Sciatic nerve (tissue), 2 donors: ENCODE measurements around the gene TTC27. TPM values are rescaled to one million over a fixed set of nuclear protein-coding genes. Genes with fewer than 3 reads are reported as not detected.
"Not testable (repeated sequence)": the region's sequence is repeated elsewhere in the genome, so short reads cannot be mapped to it uniquely, and the experiment has no call there.

Experiments used
- ATAC-seq: fragments of 200-7000 bp; cut with Tn5 transposase; one replicate; pipeline ENCODE4 v1.9.1; 2020; ENCODE audit warnings: mild to moderate bottlenecking, moderate library complexity
- DNase-seq: peaks from one replicate; pipeline ENCODE4 v3.0.0-alpha.2; 2020; ENCODE audit warnings: low spot score
- intact Hi-C: fragments of 100-400 bp; cut with DNase I; formaldehyde crosslinking; loops from one replicate; pipeline ENCODE4 v1.14.2; 2022
- total RNA-seq: library from RNA; stranded (reverse); fragmentation: NEBNext Ultra II Directional; extraction: Animal tissue kit (Norgen Biotek cat#: 25700); gene quantifications from one replicate; pipeline ENCODE4 v1.2.1, GENCODE V29; 2021
- donor health status: DM: no; HTN: no; CAD: no.
- donor health status: DM: no; HTN: no; CAD: no.

TTC27 gene
- total RNA-seq, 1 donor from 2014 or later = 19.0 TPM

DNA sequence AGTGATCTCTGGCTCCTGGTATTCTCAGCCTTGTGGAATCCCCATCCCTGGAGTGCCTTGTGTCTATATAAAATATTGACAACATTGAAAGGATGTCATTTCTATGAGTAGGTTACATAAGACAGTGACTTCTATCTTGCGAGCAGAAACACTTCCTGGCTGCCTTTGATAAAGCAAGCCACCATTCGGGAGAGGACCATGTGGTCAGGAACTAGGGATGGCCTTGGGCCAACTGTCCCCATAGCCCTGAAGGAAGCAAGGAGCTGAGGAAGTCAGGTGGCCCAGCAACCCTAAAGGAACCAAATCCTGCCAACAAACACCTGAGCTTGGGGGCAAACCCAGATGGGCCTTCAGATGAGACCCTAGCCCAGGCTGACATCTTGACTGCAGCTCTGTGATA, 205.9 kb downstream of the TTC27 start:
- ATAC-seq (no peak), DNase-seq (no peak)
- intact Hi-C loops = no loop called here

- intact Hi-C loops = no loop called here
- ATAC-seq = no peak
- no peak for DNase-seq
Measured at GRCh38 chr2:32835148-32835547, 207.3 kb downstream of the TTC27 start.

DNA sequence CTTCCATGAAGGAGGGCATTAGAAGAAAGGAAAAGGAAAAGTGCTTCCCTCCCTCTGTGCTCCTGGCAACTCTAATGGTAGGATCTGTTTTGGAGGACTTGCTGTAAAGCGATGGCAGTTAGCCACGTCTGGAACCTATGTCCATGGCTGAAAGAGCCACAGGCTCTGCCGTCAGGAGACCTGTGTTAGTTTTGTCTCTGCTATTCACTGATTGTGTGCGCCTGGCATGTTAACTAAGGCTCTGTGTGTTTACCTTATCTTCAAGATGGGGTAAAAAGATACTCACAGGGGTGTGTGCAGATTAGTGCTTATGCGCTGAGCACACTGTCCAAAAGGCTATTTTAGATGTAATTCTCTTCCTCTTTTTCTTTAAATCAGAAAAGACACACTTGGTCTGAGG, 209.1 kb downstream of the TTC27 start:
- DNase-seq (no peak), ATAC-seq (no peak)
- intact Hi-C loops = no loop called here

DNA sequence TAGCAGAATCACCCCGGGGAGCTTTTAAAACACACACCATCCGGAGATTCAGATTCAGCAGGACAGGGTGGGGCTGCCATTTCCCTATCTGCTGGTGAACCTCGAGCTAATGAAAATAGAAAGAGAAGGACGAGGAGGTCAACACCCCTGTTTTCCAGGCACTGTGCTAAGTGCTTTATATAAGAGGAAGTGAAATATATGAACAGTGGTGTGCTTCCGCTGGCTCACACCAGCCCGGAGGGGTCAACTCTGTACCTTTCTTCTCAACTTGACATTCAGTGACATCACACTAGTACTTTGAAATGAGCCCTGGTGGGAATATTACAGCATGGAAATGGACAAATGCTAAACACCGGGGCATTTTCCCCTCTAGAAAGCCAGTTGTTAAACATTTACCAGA, 210.6 kb downstream of the TTC27 start:
- intact Hi-C loops = no loop called here
- no peak for ATAC-seq
- DNase-seq = no peak

DNA sequence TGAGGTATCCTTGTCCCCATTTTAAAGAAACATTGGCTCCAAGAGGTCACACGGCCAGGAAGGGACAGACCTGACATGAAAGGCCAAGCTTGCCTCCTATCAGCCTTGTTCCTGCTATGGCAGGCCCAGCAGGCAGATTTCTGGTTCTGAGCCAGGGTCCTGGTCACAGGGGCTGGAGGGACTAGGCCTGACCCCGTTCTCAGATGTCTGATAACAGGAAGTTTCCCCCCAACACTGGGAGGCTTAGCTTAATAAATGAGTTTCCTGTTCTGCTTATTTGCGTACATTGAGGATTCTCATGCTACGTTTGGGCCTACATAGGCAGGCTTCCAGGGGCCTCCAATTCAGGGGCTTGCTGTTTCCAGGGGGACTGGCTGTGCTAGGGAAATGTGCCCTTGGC, 211.1 kb downstream of the TTC27 start:
- DNase-seq = no peak
- no peak for ATAC-seq
- intact Hi-C loops = no loop called here

- intact Hi-C loops = no loop called here
- DNase-seq = no peak
- ATAC-seq = no peak
Measured at GRCh38 chr2:32841931-32842898, 214.4 kb downstream of the TTC27 start.

- intact Hi-C loops = no loop called here
- ATAC-seq = no peak
Measured at GRCh38 chr2:32843699-32844098, 215.8 kb downstream of the TTC27 start.

DNA sequence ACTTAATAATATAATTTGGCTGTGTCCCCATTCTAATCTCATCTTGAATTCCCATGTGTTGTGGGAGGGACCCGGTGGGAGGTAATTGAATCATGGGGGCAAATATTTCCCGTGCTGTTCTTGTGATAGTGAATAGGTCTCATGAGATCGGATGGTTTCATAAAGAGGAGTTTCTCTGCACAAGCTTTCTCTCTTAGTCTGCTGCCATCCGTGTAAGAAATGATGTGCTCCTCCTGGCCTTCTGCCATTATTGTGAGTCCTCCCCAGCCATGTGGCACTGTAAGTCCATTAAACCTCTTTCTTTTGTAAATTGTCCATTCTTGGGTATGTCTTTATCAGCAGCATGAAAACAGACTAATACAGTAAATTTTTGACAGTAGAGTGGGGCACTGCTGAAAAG, 216.4 kb downstream of the TTC27 start:
- intact Hi-C loops = no loop called here
- no peak for DNase-seq
- ATAC-seq = no peak

More at GRCh38 chr2:32843699-32844098, 215.8 kb downstream of the TTC27 start:
- DNase-seq = no peak

GRCh38 chr2:32846274-32846673, 218.4 kb downstream of the TTC27 start:
- ATAC-seq, intact Hi-C loops, DNase-seq: not testable (repeated sequence)

DNA sequence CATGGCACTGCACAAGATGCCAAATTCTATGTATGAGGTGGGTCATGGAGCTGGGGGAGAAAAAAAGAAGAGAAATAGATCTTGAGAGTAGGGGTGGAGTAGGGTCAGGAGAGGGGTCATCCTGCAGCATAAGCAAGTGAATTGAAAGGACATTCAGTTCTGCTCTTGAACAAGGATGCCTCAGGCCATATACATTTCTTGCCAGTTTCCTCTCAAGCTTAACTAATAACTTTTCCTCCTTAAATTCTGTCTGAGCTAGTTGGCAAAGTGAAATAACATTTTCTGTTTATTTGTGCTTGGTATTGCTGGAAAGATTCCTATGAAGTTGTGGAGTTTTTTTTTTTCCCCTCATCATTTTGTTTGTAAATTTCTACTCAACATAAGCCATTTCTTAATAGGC, 219.9 kb downstream of the TTC27 start:
- intact Hi-C loops = no loop called here
- no peak for ATAC-seq
- DNase-seq = no peak

GRCh38 chr2:32849456-32850194, 221.8 kb downstream of the TTC27 start:
- intact Hi-C loops = no loop called here
- ATAC-seq = peak; percentile 63
- DNase-seq = no peak

DNA sequence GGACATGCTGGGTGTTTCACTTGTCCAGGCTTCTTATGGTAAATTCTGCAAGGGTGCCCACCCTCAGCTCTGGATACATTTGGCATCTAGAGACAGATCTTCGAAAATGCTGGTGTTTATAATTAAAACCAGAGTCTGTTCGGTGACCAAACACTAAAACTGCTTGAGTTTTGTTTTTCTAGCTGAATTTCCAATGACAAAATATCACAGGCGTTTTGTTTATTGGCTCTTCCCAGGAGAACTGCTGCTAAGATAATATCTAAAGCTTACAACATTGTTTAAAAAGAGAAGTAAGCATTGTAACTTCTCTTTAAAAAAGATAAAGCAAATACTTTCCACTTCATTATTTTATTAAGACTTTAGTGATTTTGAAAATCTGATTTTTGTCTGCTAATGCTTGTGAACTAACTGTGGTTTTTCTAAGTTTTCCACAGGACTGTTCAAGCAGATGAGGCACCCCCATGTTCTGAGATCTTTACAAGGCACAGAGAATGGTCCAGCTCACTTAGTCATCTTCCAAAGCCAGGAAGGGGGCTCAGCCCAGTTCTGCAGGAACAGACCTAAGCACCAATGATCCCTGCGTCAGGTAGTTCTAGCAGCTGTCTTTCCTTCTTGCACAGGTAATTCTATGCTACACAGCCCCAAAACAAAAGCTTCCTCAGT, 224.1 kb downstream of the TTC27 start:
- ATAC-seq = no peak
- no peak for DNase-seq
- intact Hi-C loops = no loop called here

DNA sequence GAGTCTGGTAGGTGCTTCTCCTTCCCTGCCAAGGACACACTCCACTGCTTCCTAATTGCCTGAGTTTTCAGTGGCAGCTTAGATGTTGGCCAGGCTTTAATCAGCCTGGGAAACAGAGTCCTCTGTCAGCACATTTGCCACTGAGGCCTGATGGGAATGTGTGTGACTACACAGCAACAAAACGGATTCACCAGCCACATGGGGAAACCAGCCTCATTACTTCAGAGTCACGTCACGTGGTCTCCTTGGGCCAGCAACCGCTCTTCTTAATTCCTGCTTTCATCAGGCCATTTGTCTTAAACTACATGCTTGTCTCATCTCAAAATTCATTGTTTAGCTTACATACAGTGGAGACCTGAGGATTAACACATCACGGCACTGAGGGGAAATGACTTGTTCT, 225.0 kb downstream of the TTC27 start:
- no peak for DNase-seq
- ATAC-seq = no peak
- intact Hi-C loops = no loop called here

GRCh38 chr2:32856891-32857290, 229.0 kb downstream of the TTC27 start:
- intact Hi-C loops = no loop called here
- no peak for DNase-seq
- ATAC-seq = no peak

DNA sequence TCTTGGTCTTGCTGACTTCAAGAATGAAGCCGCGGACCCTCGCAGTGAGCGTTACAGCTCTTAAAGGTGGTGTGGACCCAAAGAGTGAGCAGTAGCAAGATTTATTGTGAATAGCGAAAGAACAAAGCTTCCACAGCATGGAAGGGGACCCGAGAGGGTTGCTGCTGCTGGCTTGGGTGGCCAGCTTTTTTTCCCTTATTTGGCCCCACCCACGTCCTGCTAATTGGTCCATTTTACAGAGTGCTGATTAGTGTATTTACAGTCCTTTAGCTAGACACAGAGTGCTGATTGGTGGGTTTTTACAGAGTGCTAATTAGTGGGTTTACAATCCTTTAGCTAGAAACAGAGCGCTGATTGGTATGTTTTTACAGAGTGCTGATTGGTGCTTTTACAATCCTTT, 230.9 kb downstream of the TTC27 start:
- intact Hi-C loops = no loop called here
- DNase-seq (no peak), ATAC-seq (no peak)

DNA sequence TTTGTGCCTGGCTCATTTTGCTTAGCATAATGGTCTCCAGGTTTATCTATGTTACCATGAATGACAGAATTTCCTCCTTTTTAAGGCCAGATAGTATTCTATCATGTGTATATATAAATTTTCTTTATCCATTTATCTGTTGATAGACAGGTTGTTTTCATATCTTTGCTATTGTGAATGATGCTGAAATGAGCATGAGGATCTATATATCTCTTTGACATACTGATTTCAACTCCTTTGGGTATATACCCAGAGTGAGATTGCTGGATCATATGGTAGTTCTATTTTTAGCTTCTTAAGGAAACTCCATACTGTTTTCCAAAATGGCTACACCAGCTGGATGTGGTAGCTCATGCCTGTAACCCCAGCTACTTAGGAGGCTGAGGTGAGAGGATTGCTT, 232.5 kb downstream of the TTC27 start:
- intact Hi-C loops = no loop called here
- no peak for ATAC-seq
- DNase-seq = no peak

- intact Hi-C loops = no loop called here
- no peak for ATAC-seq
Measured at GRCh38 chr2:32862269-32863055, 234.6 kb downstream of the TTC27 start.

DNA sequence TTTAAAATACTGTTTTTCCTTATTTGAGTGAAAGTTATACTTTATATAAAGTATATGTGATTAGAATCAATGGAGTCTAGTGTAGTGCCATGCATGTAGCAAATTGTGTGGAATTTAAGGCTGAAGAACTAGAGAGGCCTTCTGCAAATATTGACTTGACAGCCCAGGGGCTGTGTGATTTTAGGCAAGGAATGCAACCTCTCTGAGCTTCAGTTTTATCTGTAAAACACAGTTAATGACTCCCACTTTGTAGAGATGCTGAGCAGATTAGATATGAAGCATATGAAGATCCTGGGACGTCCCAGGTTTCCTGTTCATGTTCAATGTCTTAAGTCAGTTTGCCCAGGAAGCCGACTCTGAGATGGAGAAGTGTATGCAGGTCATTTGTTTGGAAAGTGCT, 235.5 kb downstream of the TTC27 start:
- intact Hi-C loops = no loop called here
- no peak for DNase-seq

More at GRCh38 chr2:32862269-32863055, 234.6 kb downstream of the TTC27 start:
- no peak for DNase-seq

GRCh38 chr2:32863803-32864202, 236.0 kb downstream of the TTC27 start:
- intact Hi-C loops = no loop called here
- no peak for DNase-seq
- no peak for ATAC-seq

More for the DNA sequence above, 235.5 kb downstream of the TTC27 start:
- ATAC-seq = no peak
